K562 (cell line): ENCODE measurements around the gene PITPNM1. TPM values are rescaled to one million over a fixed set of nuclear protein-coding genes. Genes with fewer than 3 reads are reported as not detected.

Experiments used
- ATAC-seq: fragments of 200-7000 bp; cut with Tn5 transposase; 3 replicates; pipeline ENCODE4 v1.9.1; 2020; ENCODE audit warnings: moderate library complexity
- BruUV-seq: library from RNA; stranded (reverse); fragments of 400-500 nt; replicated peaks from 2 replicates; lab custom pipeline; 2021; lab: Mats Ljungman, UMichigan
- CTCF ChIA-PET: fragments of 300-600 bp; formaldehyde crosslinking; extraction: SDS; loops from one replicate; lab custom pipeline; 2021; ENCODE audit warnings: low intra/inter-chr PET ratio; lab: Yijun Ruan, JAX
- POLR2A ChIA-PET: fragments of 300-600, 350-650 bp; sonication (Branson Sonifier 250); formaldehyde crosslinking; extraction: SDS; loops from one replicate; lab custom pipeline; 2021; ENCODE audit warnings: antibody characterized with exemption, inconsistent platforms; lab: Yijun Ruan, JAX
- DNase-seq, 4 experiments: peaks; one replicate each; pipeline versions ENCODE4 v3.0.0 to v3.0.0-alpha.2; 2011 to 2018; ENCODE audit warnings: low spot score in 3 of 4, mixed read lengths in 3 of 4; ENCODE audit errors: extremely low read depth in 1 of 4
- FAIRE-seq: peaks from 2 replicates; lab custom pipeline; 2011; peaks lifted over from hg19 to GRCh38; lab: Jason Lieb, UNC
- H2AFZ ChIP-seq: 2 replicates; pipeline ENCODE4 v1.6.0; 2011; ENCODE audit warnings: low read depth, low read length, control low read depth, inconsistent platforms
- H3K27ac ChIP-seq: fragments of 200-600 bp; 3 replicates; pipeline ENCODE4 v1.8.0; 2011; ENCODE audit warnings: low read depth, mild to moderate bottlenecking, control low read depth, inconsistent platforms, low read length, moderate library complexity, mixed read lengths; ENCODE audit errors: extremely low read depth
- H3K27me3 ChIP-seq, 2 experiments: fragments of 300-600 bp in 1 of 2; 2 replicates in 1 of 2; 3 replicates in 1 of 2; pipeline versions ENCODE4 v1.6.0 to v1.8.0; 2011; ENCODE audit warnings: inconsistent platforms in 2 of 2, low read length in 2 of 2, mild to moderate bottlenecking in 1 of 2, mixed read lengths in 1 of 2, moderate library complexity in 1 of 2; ENCODE audit not compliant: control insufficient read depth in 2 of 2, insufficient read depth in 2 of 2
- H3K36me3 ChIP-seq: fragments of 300-600 bp; 3 replicates; pipeline ENCODE4 v1.8.0; 2011; ENCODE audit warnings: mild to moderate bottlenecking, low read length, inconsistent platforms; ENCODE audit not compliant: control insufficient read depth, insufficient read depth
- H3K4me1 ChIP-seq, 2 experiments: fragments of 200-600 bp in 1 of 2; replicated peaks in 1 of 2; 2 replicates in 1 of 2; 3 replicates in 1 of 2; pipeline versions ENCODE4 v1.5.1 to v1.8.0; 2011; ENCODE audit warnings: inconsistent platforms in 2 of 2, low read length in 2 of 2, mild to moderate bottlenecking in 1 of 2, mixed read lengths in 1 of 2, moderate library complexity in 1 of 2; ENCODE audit not compliant: control insufficient read depth in 2 of 2, insufficient read depth in 2 of 2
- H3K4me2 ChIP-seq: 2 replicates; pipeline ENCODE4 v1.6.1; 2011; ENCODE audit warnings: low read length, control low read depth, inconsistent platforms, mixed read lengths; ENCODE audit not compliant: insufficient read depth
- H3K4me3 ChIP-seq: fragments of 200-600 bp; sonication (generic), shearing (Covaris generic); 2 replicates; pipeline ENCODE4 v1.5.1; 2016; ENCODE audit warnings: control low read depth, inconsistent platforms
- H3K79me2 ChIP-seq: fragments of 200-600 bp; 3 replicates; pipeline ENCODE4 v1.8.0; 2011; ENCODE audit warnings: low read length, inconsistent platforms; ENCODE audit not compliant: control insufficient read depth, insufficient read depth
- H3K9ac ChIP-seq, 2 experiments: 2 replicates each; pipeline versions ENCODE4 v1.6.0 to v1.6.1; 2011; ENCODE audit warnings: low read depth in 2 of 2, low read length in 2 of 2, control low read depth in 1 of 2, inconsistent platforms in 1 of 2, mild to moderate bottlenecking in 1 of 2, mixed read lengths in 1 of 2; ENCODE audit not compliant: insufficient read depth in 1 of 2
- H3K9me1 ChIP-seq: one replicate; pipeline ENCODE4 v1.6.0; 2011; ENCODE audit warnings: inconsistent platforms, mild to moderate bottlenecking, low read length, moderate library complexity; ENCODE audit not compliant: control insufficient read depth, insufficient read depth
- H3K9me3 ChIP-seq: replicated peaks from 2 replicates; pipeline ENCODE4 v1.5.1; 2011; ENCODE audit warnings: low read depth, low read length, inconsistent platforms; ENCODE audit not compliant: control insufficient read depth, insufficient read depth
- H4K20me1 ChIP-seq: replicated peaks from 2 replicates; pipeline ENCODE4 v1.6.1; 2011; ENCODE audit warnings: low read length, inconsistent platforms, mixed read lengths; ENCODE audit not compliant: control insufficient read depth, insufficient read depth
- FOXA1 ChIP-seq: fragments of 450-650 bp; IDR thresholded peaks from 2 replicates; pipeline ENCODE4 v1.6.1; 2016; ENCODE audit warnings: mild to moderate bottlenecking, borderline replicate concordance
- MBD2 ChIP-seq: sonication (generic); IDR thresholded peaks from 2 replicates; pipeline ENCODE4 v1.6.1; 2016; ENCODE audit warnings: low read depth, borderline replicate concordance
- MTA1 ChIP-seq: fragments of 450-650 bp; IDR thresholded peaks from 2 replicates; pipeline ENCODE4 v1.6.1; 2017; ENCODE audit warnings: borderline replicate concordance
- NBN ChIP-seq: fragments of 450-650 bp; IDR thresholded peaks from 2 replicates; pipeline ENCODE4 v1.6.1; 2016; ENCODE audit warnings: low read depth, mild to moderate bottlenecking
- RBBP5 ChIP-seq: fragments of 200-600 bp; sonication (generic); IDR thresholded peaks from 2 replicates; pipeline ENCODE4 v1.6.1; 2012; ENCODE audit warnings: borderline replicate concordance, mild to moderate bottlenecking, low read length, control low read depth, inconsistent platforms; ENCODE audit not compliant: insufficient read depth, poor library complexity, severe bottlenecking
- RBM34 ChIP-seq: fragments of 200-400 bp; formaldehyde crosslinking; IDR thresholded peaks from 2 replicates; pipeline ENCODE4 v1.6.1; 2018; ENCODE audit warnings: low read length, borderline replicate concordance; ENCODE audit not compliant: insufficient read depth
- SMARCA5 ChIP-seq: fragments of 450-650 bp; IDR thresholded peaks from 2 replicates; pipeline ENCODE4 v1.6.1; 2016
- ZNF274 ChIP-seq: IDR thresholded peaks from 2 replicates; pipeline ENCODE4 v1.6.1; 2011; ENCODE audit warnings: low read depth, mild to moderate bottlenecking, low read length, moderate library complexity, borderline replicate concordance
- ZNF561 ChIP-seq: fragments of 450-650 bp; formaldehyde crosslinking; conservative IDR thresholded peaks from 2 replicates; pipeline ENCODE4 v1.4.0; 2020; ENCODE audit warnings: mild to moderate bottlenecking, moderate library complexity
- ZNF586 ChIP-seq: fragments of 450-650 bp; formaldehyde crosslinking; conservative IDR thresholded peaks from 2 replicates; pipeline ENCODE4 v1.4.0; 2020; ENCODE audit warnings: mild to moderate bottlenecking, moderate library complexity
- WGBS: fragments of 100-300 bp; shearing (Covaris generic); methylation state at CpG from one replicate; pipeline ENCODE4 v1.1.6; 2016; ENCODE audit warnings: low coverage, mixed read lengths; ENCODE audit not compliant: insufficient coverage; ENCODE audit errors: missing lambda C conversion rate; 5-methylcytosine and 5-hydroxymethylcytosine counted together
- in situ Hi-C: fragments of 300-500 bp; cut with MboI; formaldehyde crosslinking; loops from 4 replicates; pipeline ENCODE4 v1.15.0; 2018; ENCODE audit warnings: inconsistent platforms, mixed read lengths
- intact Hi-C: fragments of 100-400 bp; cut with micrococcal nuclease; formaldehyde crosslinking; loops from 2 replicates; pipeline ENCODE4 v1.14.2; 2022
- polyA plus RNA-seq, 8 experiments: library from polyadenylated mRNA; depleted of rRNA in 4 of 8; stranded (reverse) in 5 of 8; unstranded in 3 of 8; fragments of >200 nt; fragmentation: Nextera tagmentation in 2 of 8; fragmentation: Illumina TruSeq in 1 of 8; extraction: Ambion mirVana in 2 of 8; extraction: Trizol in 1 of 8; gene quantifications; 2 replicates each; pipeline versions ENCODE4 v1.2.1 to v1.2.3, GENCODE V29; 2011 to 2014; ENCODE audit warnings: inconsistent platforms in 1 of 8, missing spikeins in 1 of 8
- total RNA-seq, 7 experiments: library from RNA; depleted of rRNA in 6 of 7; stranded (reverse); fragments of >200 nt in 6 of 7; fragmentation: Illumina TruSeq in 2 of 7; extraction: Trizol in 2 of 7; gene quantifications; 2 replicates each; pipeline versions ENCODE4 v1.2.1 to v1.2.3, GENCODE V29; 2011 to 2021; ENCODE audit warnings: low replicate concordance in 1 of 7
- TF ChIP-seq, protein P1 (sequence below), 2 experiments: fragments of 450-650 bp in 1 of 2; sonication (generic) in 1 of 2; formaldehyde crosslinking in 1 of 2; IDR thresholded peaks in 1 of 2; conservative IDR thresholded peaks in 1 of 2; 2 replicates each; pipeline versions ENCODE4 v1.6.1 to v1.8.1; 2016 to 2023; ENCODE audit warnings: mild to moderate bottlenecking in 2 of 2, moderate library complexity in 2 of 2, inconsistent platforms in 1 of 2, missing genetic modification reagents in 1 of 2
- TF ChIP-seq, protein P2 (sequence below): fragments of 250-450 bp; sonication (Bioruptor Pico); IDR thresholded peaks from 2 replicates; pipeline ENCODE4 v1.8.0; 2021; ENCODE audit warnings: moderate library complexity, mild to moderate bottlenecking, inconsistent platforms

Gene PITPNM1
- total and polyA plus RNA-seq, 9 of the 15 experiments (the other 6 are each of a cell fraction or from before 2014, with no cell fraction given): 0.11 to 53.7 (median 16.0) TPM

DNA sequence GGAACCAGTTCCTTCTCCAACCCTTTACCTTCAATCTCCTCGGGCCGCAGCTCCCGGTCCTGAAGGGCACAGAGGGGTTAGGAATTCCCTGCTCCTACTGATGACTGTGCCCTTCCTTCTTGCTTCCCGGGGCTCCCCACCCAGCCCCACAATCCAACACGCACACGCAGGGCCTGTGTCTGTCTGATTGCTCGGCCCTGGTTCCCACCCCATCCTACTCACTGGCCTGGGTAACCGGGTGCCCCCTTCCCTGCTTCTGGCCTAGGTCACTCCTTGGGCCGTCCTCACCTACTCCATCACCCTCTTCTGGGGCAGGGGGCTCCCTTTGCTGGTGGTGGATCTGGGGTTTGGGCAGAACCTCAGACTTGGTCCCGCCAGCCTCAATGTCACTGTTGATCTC lies 16.8 kb upstream of the PITPNM1 start:
- CTCF ChIA-PET: interaction anchor here (0.6 kb wide), 1 partner anchor 1135 kb away, joined by 3 read pairs; no protein-coding TSS in a partner anchor

More for the DNA sequence above, 16.8 kb upstream of the PITPNM1 start:
- H3K79me2 ChIP-seq: no peaks in the 10 kb centered on the region
- BruUV-seq: no TSS peak
- H3K9me3 ChIP-seq: no peaks in the 10 kb centered on the region
- H3K36me3 ChIP-seq: no peaks in the 10 kb centered on the region
- 23% methylated on average over 7 of the region's 10 CpGs for WGBS
- DNase-seq (no peak), FAIRE-seq (no peak), ATAC-seq (no peak)
- no peak overlapping the region for H3K4me2 ChIP-seq
- no peak overlapping the region for H3K9ac ChIP-seq
- peaks cover 0 to 36% of the 10 kb centered on the region in 2 experiments; a peak in 2 of 5 replicates for H3K4me1 ChIP-seq
- POLR2A ChIA-PET: no interaction called here
- in situ Hi-C loops: no loop called here
- H3K27me3 ChIP-seq: peaks cover 2 to 36% of the 10 kb centered on the region in 2 experiments; a peak in 4 of 5 replicates
- H3K4me3 ChIP-seq: no peak overlapping the region
- no peaks in the 10 kb centered on the region for H3K9me1 ChIP-seq
- H2AFZ ChIP-seq: no peak overlapping the region
- 0 out of 2 replicates have a peak, but pooled peaks cover 4% of the 10 kb centered on the region for H4K20me1 ChIP-seq
- H3K27ac ChIP-seq: no peak overlapping the region
- intact Hi-C loops: no loop called here
- TF ChIP-seq RBBP5 (no peak), ZNF274 (no peak), RBM34 (no peak), ZNF586 (CRISPR knock-in tag) (no peak), MBD2 (no peak), FOXA1 (no peak), NBN (no peak), SMARCA5 (no peak), MTA1 (no peak), ZNF561 (CRISPR knock-in tag) (no peak)
- TF ChIP-seq, protein P1, sequence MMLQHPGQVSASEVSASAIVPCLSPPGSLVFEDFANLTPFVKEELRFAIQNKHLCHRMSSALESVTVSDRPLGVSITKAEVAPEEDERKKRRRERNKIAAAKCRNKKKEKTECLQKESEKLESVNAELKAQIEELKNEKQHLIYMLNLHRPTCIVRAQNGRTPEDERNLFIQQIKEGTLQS (IDR thresholded peaks at IDR 0.05): no peak
- TF ChIP-seq, protein P1 (CRISPR knock-in tag; conservative IDR thresholded peaks at IDR 0.05): no peak
- TF ChIP-seq, protein P2, sequence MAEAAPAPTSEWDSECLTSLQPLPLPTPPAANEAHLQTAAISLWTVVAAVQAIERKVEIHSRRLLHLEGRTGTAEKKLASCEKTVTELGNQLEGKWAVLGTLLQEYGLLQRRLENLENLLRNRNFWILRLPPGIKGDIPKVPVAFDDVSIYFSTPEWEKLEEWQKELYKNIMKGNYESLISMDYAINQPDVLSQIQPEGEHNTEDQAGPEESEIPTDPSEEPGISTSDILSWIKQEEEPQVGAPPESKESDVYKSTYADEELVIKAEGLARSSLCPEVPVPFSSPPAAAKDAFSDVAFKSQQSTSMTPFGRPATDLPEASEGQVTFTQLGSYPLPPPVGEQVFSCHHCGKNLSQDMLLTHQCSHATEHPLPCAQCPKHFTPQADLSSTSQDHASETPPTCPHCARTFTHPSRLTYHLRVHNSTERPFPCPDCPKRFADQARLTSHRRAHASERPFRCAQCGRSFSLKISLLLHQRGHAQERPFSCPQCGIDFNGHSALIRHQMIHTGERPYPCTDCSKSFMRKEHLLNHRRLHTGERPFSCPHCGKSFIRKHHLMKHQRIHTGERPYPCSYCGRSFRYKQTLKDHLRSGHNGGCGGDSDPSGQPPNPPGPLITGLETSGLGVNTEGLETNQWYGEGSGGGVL: no peak
